ENCODE data around the gene CHST15.

DNA sequence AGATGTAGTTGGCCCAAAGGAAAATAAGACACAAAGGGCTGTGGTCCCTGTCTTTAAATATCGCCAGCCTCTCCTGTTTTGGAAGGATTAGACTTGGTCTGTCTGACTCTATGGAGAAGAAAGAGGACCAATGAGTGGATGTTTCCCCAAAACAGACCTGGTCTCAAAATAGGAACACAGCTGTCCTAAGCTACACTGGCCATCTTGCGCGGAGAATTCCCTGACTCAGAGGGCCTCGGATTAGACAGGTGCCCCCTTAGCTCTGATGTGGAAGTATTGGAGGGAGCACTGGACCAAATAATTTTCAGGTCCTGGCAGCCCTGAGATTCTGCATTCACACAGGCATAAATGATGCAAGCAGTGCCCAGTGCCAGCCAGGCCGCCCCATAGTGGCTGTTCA lies 56.1 kb downstream of the CHST15 start:
- TF ChIP-seq, protein P1, sequence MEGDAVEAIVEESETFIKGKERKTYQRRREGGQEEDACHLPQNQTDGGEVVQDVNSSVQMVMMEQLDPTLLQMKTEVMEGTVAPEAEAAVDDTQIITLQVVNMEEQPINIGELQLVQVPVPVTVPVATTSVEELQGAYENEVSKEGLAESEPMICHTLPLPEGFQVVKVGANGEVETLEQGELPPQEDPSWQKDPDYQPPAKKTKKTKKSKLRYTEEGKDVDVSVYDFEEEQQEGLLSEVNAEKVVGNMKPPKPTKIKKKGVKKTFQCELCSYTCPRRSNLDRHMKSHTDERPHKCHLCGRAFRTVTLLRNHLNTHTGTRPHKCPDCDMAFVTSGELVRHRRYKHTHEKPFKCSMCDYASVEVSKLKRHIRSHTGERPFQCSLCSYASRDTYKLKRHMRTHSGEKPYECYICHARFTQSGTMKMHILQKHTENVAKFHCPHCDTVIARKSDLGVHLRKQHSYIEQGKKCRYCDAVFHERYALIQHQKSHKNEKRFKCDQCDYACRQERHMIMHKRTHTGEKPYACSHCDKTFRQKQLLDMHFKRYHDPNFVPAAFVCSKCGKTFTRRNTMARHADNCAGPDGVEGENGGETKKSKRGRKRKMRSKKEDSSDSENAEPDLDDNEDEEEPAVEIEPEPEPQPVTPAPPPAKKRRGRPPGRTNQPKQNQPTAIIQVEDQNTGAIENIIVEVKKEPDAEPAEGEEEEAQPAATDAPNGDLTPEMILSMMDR (conservative IDR thresholded peaks at IDR 0.05; ENCODE audit: low read length), result no peak
- no peak for TF ChIP-seq EZH2phosphoT487 (IDR thresholded peaks at IDR 0.05; ENCODE audit: borderline replicate concordance, low read depth, low read length)
